PC-9 (cell line): ENCODE measurements around the gene ACTR3. TPM values are rescaled to one million over a fixed set of nuclear protein-coding genes. Genes with fewer than 3 reads are reported as not detected.

Experiments used
- BruUV-seq: library from RNA; stranded (reverse); fragments of 400-500 nt; replicated peaks from 2 replicates; lab custom pipeline; 2021; lab: Mats Ljungman, UMichigan
- CTCF ChIA-PET: fragments of 300-600 bp; sonication (Branson Sonifier 250); formaldehyde crosslinking; loops from one replicate; lab custom pipeline; 2022; ENCODE audit warnings: antibody characterized with exemption; lab: Charles Lee
- POLR2A ChIA-PET: fragments of 300-600 bp; sonication (Branson Sonifier 250); formaldehyde crosslinking; loops from one replicate; lab custom pipeline; 2022; ENCODE audit warnings: antibody characterized with exemption; ENCODE audit not compliant: unreplicated experiment; lab: Charles Lee
- DNase-seq, 2 experiments: peaks; one replicate each; pipeline versions ENCODE4 v3.0.0 to v3.0.0-alpha.2; 2015 to 2022; ENCODE audit warnings: mixed read lengths in 1 of 2
- H2AFZ ChIP-seq: fragments of 200-600 bp; sonication (generic); 2 replicates; pipeline ENCODE4 v1.8.1; 2017; ENCODE audit warnings: antibody characterized with exemption
- H3F3A ChIP-seq: fragments of 200-600 bp; sonication (generic); 2 replicates; pipeline ENCODE4 v1.8.1; 2017; ENCODE audit warnings: antibody characterized with exemption, mild to moderate bottlenecking, low read depth; ENCODE audit not compliant: insufficient read depth
- H3K27ac ChIP-seq: fragments of 200-600 bp; sonication (generic); 2 replicates; pipeline ENCODE4 v1.6.1; 2016; ENCODE audit warnings: mixed run types
- H3K27me3 ChIP-seq: fragments of 200-600 bp; sonication (generic); 2 replicates; pipeline ENCODE4 v1.6.1; 2016; ENCODE audit warnings: low read depth, mixed run types; ENCODE audit not compliant: insufficient read depth
- H3K36me3 ChIP-seq: fragments of 200-600 bp; sonication (generic); 2 replicates; pipeline ENCODE4 v1.6.1; 2016; ENCODE audit warnings: low read depth, mixed run types
- H3K4me1 ChIP-seq: fragments of 200-600 bp; sonication (generic); replicated peaks from 2 replicates; pipeline ENCODE4 v1.6.1; 2016; ENCODE audit warnings: mixed run types; ENCODE audit not compliant: insufficient read depth
- H3K4me2 ChIP-seq: fragments of 200-600 bp; sonication (generic); 2 replicates; pipeline ENCODE4 v1.6.1; 2017; ENCODE audit warnings: mixed run types
- H3K4me3 ChIP-seq: fragments of 200-600 bp; sonication (generic); 2 replicates; pipeline ENCODE4 v1.6.1; 2016; ENCODE audit warnings: mixed run types
- H3K79me2 ChIP-seq: fragments of 200-600 bp; sonication (generic); 2 replicates; pipeline ENCODE4 v1.6.1; 2017; ENCODE audit warnings: low read depth, mixed run types
- H3K9me2 ChIP-seq: fragments of 200-600 bp; sonication (generic); 2 replicates; pipeline ENCODE4 v1.8.1; 2017; ENCODE audit warnings: mild to moderate bottlenecking; ENCODE audit not compliant: insufficient read depth
- H3K9me3 ChIP-seq: fragments of 200-600 bp; sonication (generic); 2 replicates; pipeline ENCODE4 v1.8.1; 2016; ENCODE audit warnings: low read depth; ENCODE audit not compliant: insufficient read depth
- H4K20me1 ChIP-seq: fragments of 200-600 bp; sonication (generic); 2 replicates; pipeline ENCODE4 v1.8.1; 2017; ENCODE audit not compliant: insufficient read depth
- CTCF ChIP-seq: fragments of 200-600 bp; sonication (generic); conservative IDR thresholded peaks from 2 replicates; pipeline ENCODE4 v1.6.1; 2017; ENCODE audit warnings: mixed run types, antibody characterized with exemption, mild to moderate bottlenecking, moderate library complexity
- EZH2 ChIP-seq: fragments of 200-600 bp; sonication (generic); IDR thresholded peaks from 2 replicates; pipeline ENCODE4 v1.8.0; 2017; ENCODE audit warnings: antibody characterized with exemption, low read depth
- intact Hi-C: fragments of 100-400 bp; cut with micrococcal nuclease; formaldehyde crosslinking; loops from one replicate; pipeline ENCODE4 v1.10.0; 2022; ENCODE audit not compliant: unreplicated experiment
- total RNA-seq: library from RNA; stranded (reverse); gene quantifications from 2 replicates; pipeline ENCODE4 v1.2.3, GENCODE V29; 2021

ACTR3 gene
- total RNA-seq, 1 experiment from 2014 or later: 222 TPM

GRCh38 chr2:113867571-113867970 is 22.3 kb upstream of the ACTR3 start:
- no peak overlapping the region for H2AFZ ChIP-seq
- H3K9me3 ChIP-seq: no peaks in the 10 kb centered on the region
- no peak overlapping the region for H3K27ac ChIP-seq
- no peaks in the 10 kb centered on the region for H4K20me1 ChIP-seq
- BruUV-seq: no TSS peak
- no peaks in the 10 kb centered on the region for H3F3A ChIP-seq
- H3K4me1 ChIP-seq: no peaks in the 10 kb centered on the region
- intact Hi-C loops: no loop called here
- H3K36me3 ChIP-seq: no peaks in the 10 kb centered on the region
- ChIA-PET CTCF (no interaction called here), POLR2A (no interaction called here)
- no peaks in the 10 kb centered on the region for H3K79me2 ChIP-seq
- TF ChIP-seq CTCF (no peak), EZH2 (no peak)
- no peak for DNase-seq
- no peak overlapping the region for H3K4me3 ChIP-seq
- H3K4me2 ChIP-seq: no peak overlapping the region
- no peaks in the 10 kb centered on the region for H3K27me3 ChIP-seq
- no peaks in the 10 kb centered on the region for H3K9me2 ChIP-seq

DNA sequence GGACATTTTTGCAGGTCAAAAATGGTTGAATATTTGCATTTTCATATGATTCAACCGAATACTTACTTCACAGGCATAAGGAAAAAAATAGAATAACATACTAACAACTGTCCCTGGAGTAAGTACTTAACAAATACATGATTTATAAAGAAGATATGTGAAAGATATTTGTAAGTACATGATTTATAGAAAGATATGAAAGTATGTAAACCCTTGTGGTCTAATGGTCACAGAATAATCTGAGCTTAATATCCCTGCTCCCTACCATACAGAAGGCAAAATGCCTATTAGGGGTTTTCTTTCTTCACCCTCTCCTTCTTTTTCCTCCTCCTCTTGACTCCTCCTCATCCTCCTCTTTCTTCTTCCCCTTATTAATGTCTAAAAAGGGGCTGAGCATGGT is 20.6 kb upstream of the ACTR3 start:
- no TSS peak for BruUV-seq
- Histone ChIP-seq H3K36me3 (no peaks in the 10 kb centered on the region), H3K4me3 (no peak overlapping the region), H3K9me3 (no peaks in the 10 kb centered on the region), H3K79me2 (no peaks in the 10 kb centered on the region), H3K27ac (no peak overlapping the region), H3K4me2 (no peak overlapping the region), H3F3A (no peaks in the 10 kb centered on the region), H4K20me1 (no peaks in the 10 kb centered on the region), H2AFZ (no peak overlapping the region), H3K27me3 (no peaks in the 10 kb centered on the region), H3K9me2 (no peaks in the 10 kb centered on the region), H3K4me1 (no peaks in the 10 kb centered on the region)
- CTCF ChIA-PET: no interaction called here
- intact Hi-C loops: no loop called here
- no peak for DNase-seq
- TF ChIP-seq CTCF (0 out of 2 replicates have a peak, but pooled peaks have one; percentile 11), EZH2 (no peak)
- POLR2A ChIA-PET: no interaction called here

GRCh38 chr2:113872201-113872600 is 17.7 kb upstream of the ACTR3 start:
- no peak overlapping the region for H3K4me2 ChIP-seq
- H3K4me3 ChIP-seq: no peak overlapping the region
- H3K27ac ChIP-seq: no peak overlapping the region
- ChIA-PET POLR2A (no interaction called here), CTCF (no interaction called here)
- H3K9me3 ChIP-seq: no peaks in the 10 kb centered on the region
- DNase-seq: no peak
- H2AFZ ChIP-seq: no peak overlapping the region
- no peaks in the 10 kb centered on the region for H3K27me3 ChIP-seq
- H4K20me1 ChIP-seq: no peaks in the 10 kb centered on the region
- peaks cover 5% of the 10 kb centered on the region for H3F3A ChIP-seq
- H3K79me2 ChIP-seq: no peaks in the 10 kb centered on the region
- H3K4me1 ChIP-seq: peaks cover 14% of the 10 kb centered on the region
- no peaks in the 10 kb centered on the region for H3K9me2 ChIP-seq
- no TSS peak for BruUV-seq
- no peak for TF ChIP-seq CTCF
- TF ChIP-seq EZH2: no peak
- intact Hi-C loops: no loop called here
- H3K36me3 ChIP-seq: no peaks in the 10 kb centered on the region
